IMR-90 (cell line): Measurements from ENCODE around the gene RHOF. TPM values are rescaled to one million over a fixed set of nuclear protein-coding genes. Genes with fewer than 3 reads are reported as not detected.

Source experiments
- ATAC-seq: fragments of 200-7000 bp; cut with Tn5 transposase; 2 replicates; pipeline ENCODE4 v1.9.1; 2020; ENCODE audit warnings: low read depth, mild to moderate bottlenecking, moderate library complexity
- BruUV-seq: library from RNA; stranded (reverse); fragments of 400-500 nt; replicated peaks from 2 replicates; lab custom pipeline; 2021; lab: Mats Ljungman, UMichigan
- CTCF ChIA-PET: fragments of 300-600 bp; formaldehyde crosslinking; extraction: SDS; loops from one replicate; lab custom pipeline; 2021; ENCODE audit warnings: antibody characterized with exemption; lab: Yijun Ruan, JAX
- POLR2A ChIA-PET: fragments of 300-600 bp; sonication (Branson Sonifier 250); formaldehyde crosslinking; loops from one replicate; lab custom pipeline; 2022; ENCODE audit warnings: antibody characterized with exemption; ENCODE audit not compliant: unreplicated experiment; lab: Charles Lee
- DNase-seq: peaks from one replicate; pipeline ENCODE4 v3.0.0; 2013
- H2AFZ ChIP-seq: replicated peaks from 2 replicates; pipeline ENCODE3; 2013; ENCODE audit warnings: low read length, mild to moderate bottlenecking; ENCODE audit not compliant: poor library complexity
- H2AK5ac ChIP-seq: 2 replicates; pipeline ENCODE4 v1.6.1; 2013; ENCODE audit warnings: low read depth, low read length, inconsistent platforms
- H2AK9ac ChIP-seq: replicated peaks from 2 replicates; pipeline ENCODE3; 2013; ENCODE audit warnings: mild to moderate bottlenecking, low read depth, low read length, moderate library complexity; ENCODE audit not compliant: poor library complexity
- H2BK120ac ChIP-seq: 2 replicates; pipeline ENCODE4 v1.6.1; 2013; ENCODE audit warnings: low read depth, low read length, inconsistent platforms
- H2BK15ac ChIP-seq: 3 replicates; pipeline ENCODE4 v1.6.1; 2013; ENCODE audit warnings: low read depth, low read length, inconsistent platforms
- H2BK20ac ChIP-seq: 2 replicates; pipeline ENCODE4 v1.6.1; 2013; ENCODE audit warnings: low read depth, mild to moderate bottlenecking, inconsistent platforms, low read length, moderate library complexity
- H2BK5ac ChIP-seq: 2 replicates; pipeline ENCODE4 v1.6.1; 2013; ENCODE audit warnings: mild to moderate bottlenecking, low read depth, low read length, inconsistent platforms; ENCODE audit not compliant: poor library complexity, severe bottlenecking
- H3K14ac ChIP-seq: replicated peaks from 2 replicates; pipeline ENCODE4 v1.6.1; 2013; ENCODE audit warnings: low read depth, low read length, inconsistent platforms
- H3K18ac ChIP-seq: 2 replicates; pipeline ENCODE4 v1.6.1; 2013; ENCODE audit warnings: low read depth, low read length, control low read depth
- H3K23ac ChIP-seq: 2 replicates; pipeline ENCODE4 v1.6.1; 2013; ENCODE audit warnings: low read depth, low read length, inconsistent platforms
- H3K27ac ChIP-seq: 2 replicates; pipeline ENCODE4 v1.5.1; 2013; ENCODE audit warnings: mild to moderate bottlenecking, control low read depth, low read length; ENCODE audit not compliant: insufficient read depth
- H3K27me3 ChIP-seq: 2 replicates; pipeline ENCODE4 v1.6.1; 2013; ENCODE audit warnings: low read length; ENCODE audit not compliant: control insufficient read depth, insufficient read depth
- H3K36me3 ChIP-seq: 2 replicates; pipeline ENCODE4 v1.6.1; 2013; ENCODE audit warnings: low read length, mixed read lengths; ENCODE audit not compliant: control insufficient read depth, insufficient read depth
- H3K4ac ChIP-seq: 2 replicates; pipeline ENCODE4 v1.6.1; 2013; ENCODE audit warnings: low read depth, low read length, inconsistent platforms
- H3K4me1 ChIP-seq: 2 replicates; pipeline ENCODE4 v1.6.1; 2013; ENCODE audit warnings: low read length, mixed read lengths; ENCODE audit not compliant: control insufficient read depth, insufficient read depth
- H3K4me2 ChIP-seq: 2 replicates; pipeline ENCODE4 v1.6.1; 2013; ENCODE audit warnings: low read depth, mild to moderate bottlenecking, control low read depth, low read length, moderate library complexity
- H3K4me3 ChIP-seq: 2 replicates; pipeline ENCODE4 v1.5.1; 2013; ENCODE audit warnings: low read depth, mild to moderate bottlenecking, control low read depth, low read length, moderate library complexity; ENCODE audit not compliant: insufficient read depth
- H3K56ac ChIP-seq: 2 replicates; pipeline ENCODE4 v1.6.1; 2013; ENCODE audit warnings: low read length, inconsistent platforms; ENCODE audit not compliant: insufficient read depth; ENCODE audit errors: extremely low read depth
- H3K79me1 ChIP-seq, 2 experiments: 2 replicates each; pipeline ENCODE4 v1.6.1; 2013; ENCODE audit warnings: low read length in 2 of 2, inconsistent platforms in 1 of 2, low read depth in 1 of 2
- H3K9ac ChIP-seq: 2 replicates; pipeline ENCODE4 v1.6.1; 2013; ENCODE audit warnings: low read depth, low read length, control low read depth
- H3K9me1 ChIP-seq: 2 replicates; pipeline ENCODE4 v1.6.1; 2013; ENCODE audit warnings: low read length, inconsistent platforms; ENCODE audit not compliant: insufficient read depth
- H3K9me3 ChIP-seq: 2 replicates; pipeline ENCODE4 v1.6.1; 2013; ENCODE audit warnings: low read length; ENCODE audit not compliant: control insufficient read depth, insufficient read depth
- H4K20me1 ChIP-seq: 2 replicates; pipeline ENCODE4 v1.6.1; 2013; ENCODE audit warnings: low read length, inconsistent platforms; ENCODE audit not compliant: insufficient read depth
- H4K5ac ChIP-seq: 2 replicates; pipeline ENCODE4 v1.6.1; 2013; ENCODE audit warnings: mild to moderate bottlenecking, low read depth, low read length, control low read depth
- H4K8ac ChIP-seq, 2 experiments: 2 replicates each; pipeline ENCODE4 v1.6.1; 2013; ENCODE audit warnings: low read depth in 2 of 2, low read length in 2 of 2, control low read depth in 1 of 2, inconsistent platforms in 1 of 2
- H4K91ac ChIP-seq: 2 replicates; pipeline ENCODE4 v1.6.1; 2013; ENCODE audit warnings: low read depth, low read length, inconsistent platforms; ENCODE audit not compliant: insufficient read depth
- BHLHE40 ChIP-seq: fragments of 150-350 bp; IDR thresholded peaks from 2 replicates; pipeline ENCODE4 v1.6.1; 2016; ENCODE audit warnings: mild to moderate bottlenecking, low read depth, low read length
- CEBPB ChIP-seq: IDR thresholded peaks from 2 replicates; pipeline ENCODE4 v1.6.1; 2012; ENCODE audit warnings: low read depth, low read length, improper control_type of control experiment
- CHD1 ChIP-seq: IDR thresholded peaks from 2 replicates; pipeline ENCODE4 v1.6.1; 2012; ENCODE audit warnings: low read depth, low read length, improper control_type of control experiment
- CTCF ChIP-seq: conservative IDR thresholded peaks from 2 replicates; pipeline ENCODE4 v1.5.1; 2012; ENCODE audit warnings: mild to moderate bottlenecking, low read depth, low read length, improper control_type of control experiment
- ELK1 ChIP-seq: fragments of 150-350 bp; IDR thresholded peaks from 2 replicates; pipeline ENCODE4 v1.6.1; 2016; ENCODE audit warnings: low read depth, mild to moderate bottlenecking, low read length, moderate library complexity, borderline replicate concordance
- FOS ChIP-seq: fragments of 150-350 bp; IDR thresholded peaks from 2 replicates; pipeline ENCODE4 v1.6.1; 2016; ENCODE audit warnings: low read depth, low read length
- MAFK ChIP-seq: IDR thresholded peaks from 2 replicates; pipeline ENCODE4 v1.6.1; 2012; ENCODE audit warnings: low read depth, low read length, improper control_type of control experiment
- MAZ ChIP-seq: IDR thresholded peaks from 2 replicates; pipeline ENCODE4 v1.6.1; 2012; ENCODE audit warnings: low read depth, mild to moderate bottlenecking, low read length, improper control_type of control experiment, moderate library complexity, borderline replicate concordance
- MXI1 ChIP-seq: IDR thresholded peaks from 2 replicates; pipeline ENCODE4 v1.6.1; 2012; ENCODE audit warnings: low read depth, mild to moderate bottlenecking, low read length, moderate library complexity, borderline replicate concordance
- NFE2L2 ChIP-seq: fragments of 150-350 bp; IDR thresholded peaks from 2 replicates; pipeline ENCODE4 v1.6.1; 2016; ENCODE audit warnings: low read depth, mild to moderate bottlenecking, low read length
- POLR2A ChIP-seq: IDR thresholded peaks from 2 replicates; pipeline ENCODE4 v1.6.1; 2012; ENCODE audit warnings: mild to moderate bottlenecking, low read depth, low read length
- RAD21 ChIP-seq: IDR thresholded peaks from 2 replicates; pipeline ENCODE4 v1.6.1; 2012; ENCODE audit warnings: low read length, improper control_type of control experiment
- RCOR1 ChIP-seq: IDR thresholded peaks from 2 replicates; pipeline ENCODE4 v1.6.1; 2012; ENCODE audit warnings: mild to moderate bottlenecking, low read length, improper control_type of control experiment; ENCODE audit not compliant: insufficient replicate concordance
- RFX5 ChIP-seq: IDR thresholded peaks from 2 replicates; pipeline ENCODE4 v1.8.0; 2012; ENCODE audit warnings: low read depth, mild to moderate bottlenecking, low read length, moderate library complexity
- SMC3 ChIP-seq: fragments of 150-350 bp; IDR thresholded peaks from 2 replicates; pipeline ENCODE4 v1.6.1; 2016; ENCODE audit warnings: low read depth, mild to moderate bottlenecking, antibody characterized with exemption, low read length, moderate library complexity
- USF2 ChIP-seq: fragments of 150-350 bp; IDR thresholded peaks from 2 replicates; pipeline ENCODE4 v1.6.1; 2017; ENCODE audit warnings: mild to moderate bottlenecking, antibody characterized with exemption, low read length, low read depth
- WGBS, 2 experiments: methylation state at CpG; one replicate each; pipeline versions ENCODE4 v1.1.5 to v1.1.7; 2013; ENCODE audit warnings: missing lambda C conversion rate in 2 of 2; ENCODE audit not compliant: insufficient read length in 1 of 2; ENCODE audit errors: extremely low coverage in 2 of 2; 5-methylcytosine and 5-hydroxymethylcytosine counted together
- dilution Hi-C: fragments of 300-500 bp; cut with HindIII; formaldehyde crosslinking; loops from one replicate; pipeline ENCODE4 v1.14.3; 2018; ENCODE audit warnings: low sequenced_read_pairs; ENCODE audit not compliant: unreplicated experiment
- in situ Hi-C: fragments of 300-500 bp; cut with MboI; formaldehyde crosslinking; loops from 3 replicates; pipeline ENCODE4 v1.14.3; 2019; ENCODE audit warnings: low sequenced_read_pairs, inconsistent platforms, mixed read lengths
- intact Hi-C: fragments of 100-400 bp; cut with micrococcal nuclease; formaldehyde crosslinking; loops from 2 replicates; pipeline ENCODE4 v1.10.0; 2022
- polyA plus RNA-seq, 3 experiments: library from polyadenylated mRNA; depleted of rRNA; stranded (reverse); fragments of >200 nt; gene quantifications; 2 replicates each; pipeline ENCODE4 v1.2.3, GENCODE V29; 2012; ENCODE audit warnings: low replicate concordance in 1 of 3
- total RNA-seq: library from RNA; depleted of rRNA; stranded (reverse); fragments of >200 nt; gene quantifications from 2 replicates; pipeline ENCODE4 v1.2.3, GENCODE V29; 2012

The RHOF gene
- total and polyA plus RNA-seq, 2 of the 4 experiments (the other 2 are of a cell fraction), result 3.0 to 5.1 TPM

- DNase-seq (no peak), ATAC-seq (no peak)
- H3K4me3 ChIP-seq, result no peak overlapping the region
- peaks cover 20 to 48% of the 10 kb centered on the region in 2 experiments for H3K79me1 ChIP-seq
- in situ Hi-C loops (no loop called here), intact Hi-C loops (no loop called here), dilution Hi-C loops (no loop called here)
- H3K18ac ChIP-seq, result no peak overlapping the region
- no peaks in the 10 kb centered on the region for H3K9me1 ChIP-seq
- H3K4me1 ChIP-seq, result no peaks in the 10 kb centered on the region
- POLR2A ChIA-PET, result no interaction called here
- WGBS, 2 experiments, result 95% methylated on average over 3 of the region's 8 CpGs; no CpG with 5 or more reads in 1 of the 2 experiments
- H2BK15ac ChIP-seq, result no peak overlapping the region
- H2AFZ ChIP-seq, result no peak overlapping the region
- TF ChIP-seq RFX5 (no peak), CHD1 (no peak), POLR2A (no peak), CEBPB (no peak), RAD21 (no peak), RCOR1 (no peak), FOS (no peak), MAZ (no peak), BHLHE40 (no peak), SMC3 (no peak), MXI1 (no peak), USF2 (no peak), CTCF (no peak), ELK1 (no peak), MAFK (no peak), NFE2L2 (no peak)
- peaks cover 66% of the 10 kb centered on the region for H3K36me3 ChIP-seq
- H2AK9ac ChIP-seq, result no peak overlapping the region
- no peaks in the 10 kb centered on the region for H3K27me3 ChIP-seq
- no peak overlapping the region for H3K4me2 ChIP-seq
- H3K9me3 ChIP-seq, result no peaks in the 10 kb centered on the region
- H2BK120ac ChIP-seq, result no peak overlapping the region
- no peak overlapping the region for H3K56ac ChIP-seq
- H3K14ac ChIP-seq, result no peak overlapping the region
- no peak overlapping the region for H4K5ac ChIP-seq
- H2AK5ac ChIP-seq, result no peak overlapping the region
- CTCF ChIA-PET, result no interaction called here
- no peak overlapping the region for H3K27ac ChIP-seq
- no peak overlapping the region for H4K91ac ChIP-seq
- no peak overlapping the region for H2BK20ac ChIP-seq
- no peak overlapping the region for H4K8ac ChIP-seq
- H3K23ac ChIP-seq, result no peak overlapping the region
- no peak overlapping the region for H3K4ac ChIP-seq
- H2BK5ac ChIP-seq, result no peak overlapping the region
- no TSS peak for BruUV-seq
- H3K9ac ChIP-seq, result no peak overlapping the region
- peaks cover 6% of the 10 kb centered on the region for H4K20me1 ChIP-seq
These were observed 34.8 kb upstream of the RHOF start for GRCh38 chr12:121828306-121828705.
